Measurements from ENCODE around the gene B3GNT8. TPM values are rescaled to one million over a fixed set of nuclear protein-coding genes. Genes with fewer than 3 reads are reported as not detected.

The B3GNT8 gene
- total and polyA plus RNA-seq, 2 experiments from 2014 or later, result 0.71 to 1.8 TPM

DNA sequence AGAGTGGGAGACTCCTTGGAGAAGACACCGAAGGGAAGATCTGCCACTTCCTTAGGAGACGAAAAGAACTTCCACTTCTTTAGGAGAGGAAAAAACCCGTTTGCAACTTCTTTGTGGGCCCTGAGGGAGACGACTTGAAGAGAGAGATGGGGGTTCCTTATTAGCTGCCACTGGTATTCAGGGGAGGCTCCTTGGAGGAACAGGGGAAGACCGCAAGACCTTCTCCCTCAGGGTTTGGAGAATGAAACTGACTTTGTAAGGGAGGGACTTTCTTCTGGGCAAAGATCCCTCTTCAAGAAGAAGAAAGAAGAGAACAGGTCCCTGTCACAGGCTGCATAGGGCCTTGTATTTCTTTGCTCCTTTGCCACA is 29.1 kb downstream of the B3GNT8 start (continued):
- TF ChIP-seq, protein P1, sequence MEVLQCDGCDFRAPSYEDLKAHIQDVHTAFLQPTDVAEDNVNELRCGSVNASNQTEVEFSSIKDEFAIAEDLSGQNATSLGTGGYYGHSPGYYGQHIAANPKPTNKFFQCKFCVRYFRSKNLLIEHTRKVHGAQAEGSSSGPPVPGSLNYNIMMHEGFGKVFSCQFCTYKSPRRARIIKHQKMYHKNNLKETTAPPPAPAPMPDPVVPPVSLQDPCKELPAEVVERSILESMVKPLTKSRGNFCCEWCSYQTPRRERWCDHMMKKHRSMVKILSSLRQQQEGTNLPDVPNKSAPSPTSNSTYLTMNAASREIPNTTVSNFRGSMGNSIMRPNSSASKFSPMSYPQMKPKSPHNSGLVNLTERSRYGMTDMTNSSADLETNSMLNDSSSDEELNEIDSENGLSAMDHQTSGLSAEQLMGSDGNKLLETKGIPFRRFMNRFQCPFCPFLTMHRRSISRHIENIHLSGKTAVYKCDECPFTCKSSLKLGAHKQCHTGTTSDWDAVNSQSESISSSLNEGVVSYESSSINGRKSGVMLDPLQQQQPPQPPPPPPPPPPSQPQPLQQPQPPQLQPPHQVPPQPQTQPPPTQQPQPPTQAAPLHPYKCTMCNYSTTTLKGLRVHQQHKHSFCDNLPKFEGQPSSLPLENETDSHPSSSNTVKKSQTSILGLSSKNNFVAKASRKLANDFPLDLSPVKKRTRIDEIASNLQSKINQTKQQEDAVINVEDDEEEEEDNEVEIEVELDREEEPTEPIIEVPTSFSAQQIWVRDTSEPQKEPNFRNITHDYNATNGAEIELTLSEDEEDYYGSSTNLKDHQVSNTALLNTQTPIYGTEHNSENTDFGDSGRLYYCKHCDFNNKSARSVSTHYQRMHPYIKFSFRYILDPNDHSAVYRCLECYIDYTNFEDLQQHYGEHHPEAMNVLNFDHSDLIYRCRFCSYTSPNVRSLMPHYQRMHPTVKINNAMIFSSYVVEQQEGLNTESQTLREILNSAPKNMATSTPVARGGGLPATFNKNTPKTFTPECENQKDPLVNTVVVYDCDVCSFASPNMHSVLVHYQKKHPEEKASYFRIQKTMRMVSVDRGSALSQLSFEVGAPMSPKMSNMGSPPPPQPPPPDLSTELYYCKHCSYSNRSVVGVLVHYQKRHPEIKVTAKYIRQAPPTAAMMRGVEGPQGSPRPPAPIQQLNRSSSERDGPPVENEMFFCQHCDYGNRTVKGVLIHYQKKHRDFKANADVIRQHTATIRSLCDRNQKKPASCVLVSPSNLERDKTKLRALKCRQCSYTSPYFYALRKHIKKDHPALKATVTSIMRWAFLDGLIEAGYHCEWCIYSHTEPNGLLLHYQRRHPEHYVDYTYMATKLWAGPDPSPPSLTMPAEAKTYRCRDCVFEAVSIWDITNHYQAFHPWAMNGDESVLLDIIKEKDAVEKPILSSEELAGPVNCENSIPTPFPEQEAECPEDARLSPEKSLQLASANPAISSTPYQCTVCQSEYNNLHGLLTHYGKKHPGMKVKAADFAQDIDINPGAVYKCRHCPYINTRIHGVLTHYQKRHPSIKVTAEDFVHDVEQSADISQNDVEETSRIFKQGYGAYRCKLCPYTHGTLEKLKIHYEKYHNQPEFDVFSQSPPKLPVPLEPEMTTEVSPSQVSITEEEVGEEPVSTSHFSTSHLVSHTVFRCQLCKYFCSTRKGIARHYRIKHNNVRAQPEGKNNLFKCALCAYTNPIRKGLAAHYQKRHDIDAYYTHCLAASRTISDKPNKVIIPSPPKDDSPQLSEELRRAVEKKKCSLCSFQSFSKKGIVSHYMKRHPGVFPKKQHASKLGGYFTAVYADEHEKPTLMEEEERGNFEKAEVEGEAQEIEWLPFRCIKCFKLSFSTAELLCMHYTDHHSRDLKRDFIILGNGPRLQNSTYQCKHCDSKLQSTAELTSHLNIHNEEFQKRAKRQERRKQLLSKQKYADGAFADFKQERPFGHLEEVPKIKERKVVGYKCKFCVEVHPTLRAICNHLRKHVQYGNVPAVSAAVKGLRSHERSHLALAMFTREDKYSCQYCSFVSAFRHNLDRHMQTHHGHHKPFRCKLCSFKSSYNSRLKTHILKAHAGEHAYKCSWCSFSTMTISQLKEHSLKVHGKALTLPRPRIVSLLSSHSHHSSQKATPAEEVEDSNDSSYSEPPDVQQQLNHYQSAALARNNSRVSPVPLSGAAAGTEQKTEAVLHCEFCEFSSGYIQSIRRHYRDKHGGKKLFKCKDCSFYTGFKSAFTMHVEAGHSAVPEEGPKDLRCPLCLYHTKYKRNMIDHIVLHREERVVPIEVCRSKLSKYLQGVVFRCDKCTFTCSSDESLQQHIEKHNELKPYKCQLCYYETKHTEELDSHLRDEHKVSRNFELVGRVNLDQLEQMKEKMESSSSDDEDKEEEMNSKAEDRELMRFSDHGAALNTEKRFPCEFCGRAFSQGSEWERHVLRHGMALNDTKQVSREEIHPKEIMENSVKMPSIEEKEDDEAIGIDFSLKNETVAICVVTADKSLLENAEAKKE (CRISPR knock-in tag; IDR thresholded peaks at IDR 0.05), result no peak
- TF ChIP-seq POLR2AphosphoS5 (IDR thresholded peaks at IDR 0.05; ENCODE audit: low read depth) (no peak), ZNF114 (CRISPR knock-in tag; IDR thresholded peaks at IDR 0.05) (no peak), CREB1 (CRISPR knock-in tag; IDR thresholded peaks at IDR 0.05; ENCODE audit: low read depth) (no peak), EZH2 (IDR thresholded peaks at IDR 0.05; ENCODE audit: low read depth, unreplicated experiment) (no peak), STAT1 (IDR thresholded peaks at IDR 0.05; ENCODE audit: unreplicated experiment) (no peak), EZH2phosphoT487 (IDR thresholded peaks at IDR 0.05; ENCODE audit: unreplicated experiment) (no peak), JUNB (IDR thresholded peaks at IDR 0.05; ENCODE audit: unreplicated experiment) (no peak), ZNF331 (CRISPR knock-in tag; IDR thresholded peaks at IDR 0.05; ENCODE audit: low read depth) (no peak)
- TF ChIP-seq, protein P2, sequence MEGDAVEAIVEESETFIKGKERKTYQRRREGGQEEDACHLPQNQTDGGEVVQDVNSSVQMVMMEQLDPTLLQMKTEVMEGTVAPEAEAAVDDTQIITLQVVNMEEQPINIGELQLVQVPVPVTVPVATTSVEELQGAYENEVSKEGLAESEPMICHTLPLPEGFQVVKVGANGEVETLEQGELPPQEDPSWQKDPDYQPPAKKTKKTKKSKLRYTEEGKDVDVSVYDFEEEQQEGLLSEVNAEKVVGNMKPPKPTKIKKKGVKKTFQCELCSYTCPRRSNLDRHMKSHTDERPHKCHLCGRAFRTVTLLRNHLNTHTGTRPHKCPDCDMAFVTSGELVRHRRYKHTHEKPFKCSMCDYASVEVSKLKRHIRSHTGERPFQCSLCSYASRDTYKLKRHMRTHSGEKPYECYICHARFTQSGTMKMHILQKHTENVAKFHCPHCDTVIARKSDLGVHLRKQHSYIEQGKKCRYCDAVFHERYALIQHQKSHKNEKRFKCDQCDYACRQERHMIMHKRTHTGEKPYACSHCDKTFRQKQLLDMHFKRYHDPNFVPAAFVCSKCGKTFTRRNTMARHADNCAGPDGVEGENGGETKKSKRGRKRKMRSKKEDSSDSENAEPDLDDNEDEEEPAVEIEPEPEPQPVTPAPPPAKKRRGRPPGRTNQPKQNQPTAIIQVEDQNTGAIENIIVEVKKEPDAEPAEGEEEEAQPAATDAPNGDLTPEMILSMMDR (conservative IDR thresholded peaks at IDR 0.05; ENCODE audit: low read depth in 2 of 2), result no peak
- TF ChIP-seq, protein P3, sequence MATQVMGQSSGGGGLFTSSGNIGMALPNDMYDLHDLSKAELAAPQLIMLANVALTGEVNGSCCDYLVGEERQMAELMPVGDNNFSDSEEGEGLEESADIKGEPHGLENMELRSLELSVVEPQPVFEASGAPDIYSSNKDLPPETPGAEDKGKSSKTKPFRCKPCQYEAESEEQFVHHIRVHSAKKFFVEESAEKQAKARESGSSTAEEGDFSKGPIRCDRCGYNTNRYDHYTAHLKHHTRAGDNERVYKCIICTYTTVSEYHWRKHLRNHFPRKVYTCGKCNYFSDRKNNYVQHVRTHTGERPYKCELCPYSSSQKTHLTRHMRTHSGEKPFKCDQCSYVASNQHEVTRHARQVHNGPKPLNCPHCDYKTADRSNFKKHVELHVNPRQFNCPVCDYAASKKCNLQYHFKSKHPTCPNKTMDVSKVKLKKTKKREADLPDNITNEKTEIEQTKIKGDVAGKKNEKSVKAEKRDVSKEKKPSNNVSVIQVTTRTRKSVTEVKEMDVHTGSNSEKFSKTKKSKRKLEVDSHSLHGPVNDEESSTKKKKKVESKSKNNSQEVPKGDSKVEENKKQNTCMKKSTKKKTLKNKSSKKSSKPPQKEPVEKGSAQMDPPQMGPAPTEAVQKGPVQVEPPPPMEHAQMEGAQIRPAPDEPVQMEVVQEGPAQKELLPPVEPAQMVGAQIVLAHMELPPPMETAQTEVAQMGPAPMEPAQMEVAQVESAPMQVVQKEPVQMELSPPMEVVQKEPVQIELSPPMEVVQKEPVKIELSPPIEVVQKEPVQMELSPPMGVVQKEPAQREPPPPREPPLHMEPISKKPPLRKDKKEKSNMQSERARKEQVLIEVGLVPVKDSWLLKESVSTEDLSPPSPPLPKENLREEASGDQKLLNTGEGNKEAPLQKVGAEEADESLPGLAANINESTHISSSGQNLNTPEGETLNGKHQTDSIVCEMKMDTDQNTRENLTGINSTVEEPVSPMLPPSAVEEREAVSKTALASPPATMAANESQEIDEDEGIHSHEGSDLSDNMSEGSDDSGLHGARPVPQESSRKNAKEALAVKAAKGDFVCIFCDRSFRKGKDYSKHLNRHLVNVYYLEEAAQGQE (IDR thresholded peaks at IDR 0.05; ENCODE audit: unreplicated experiment), result no peak

Measured in GM23338 (cell line).